Measurements from ENCODE around the gene FAR2.
"Not testable (repeated sequence)": the region's sequence is repeated elsewhere in the genome, so short reads cannot be mapped to it uniquely, and the experiment has no call there.

The FAR2 gene

GRCh38 chr12:29275834-29276233 lies 126.8 kb downstream of the FAR2 start:
- no peak for DNase-seq (ENCODE audit: low spot score in 2 of 2)
- Histone ChIP-seq H3K9me3 (no peaks in the 10 kb centered on the region), H3K4me1 (no peaks in the 10 kb centered on the region), H3K4me3 (no peak overlapping the region), H3K36me3 (replicated peaks) (no peaks in the 10 kb centered on the region), H3K27me3 (ENCODE audit: low read depth) (no peaks in the 10 kb centered on the region)
- in situ Hi-C loops (cut with MboI; ENCODE audit: low sequenced_read_pairs): no loop called here

- Histone ChIP-seq H3K4me3 (no peak overlapping the region), H3K9me3 (no peaks in the 10 kb centered on the region), H3K4me1 (no peaks in the 10 kb centered on the region), H3K27me3 (ENCODE audit: low read depth) (no peaks in the 10 kb centered on the region), H3K36me3 (replicated peaks) (no peaks in the 10 kb centered on the region)
- no peak for DNase-seq (ENCODE audit: low spot score in 2 of 2)
- in situ Hi-C loops (cut with MboI; ENCODE audit: low sequenced_read_pairs): no loop called here
Observed at GRCh38 chr12:29277231-29277630, 128.2 kb downstream of the FAR2 start.

DNA sequence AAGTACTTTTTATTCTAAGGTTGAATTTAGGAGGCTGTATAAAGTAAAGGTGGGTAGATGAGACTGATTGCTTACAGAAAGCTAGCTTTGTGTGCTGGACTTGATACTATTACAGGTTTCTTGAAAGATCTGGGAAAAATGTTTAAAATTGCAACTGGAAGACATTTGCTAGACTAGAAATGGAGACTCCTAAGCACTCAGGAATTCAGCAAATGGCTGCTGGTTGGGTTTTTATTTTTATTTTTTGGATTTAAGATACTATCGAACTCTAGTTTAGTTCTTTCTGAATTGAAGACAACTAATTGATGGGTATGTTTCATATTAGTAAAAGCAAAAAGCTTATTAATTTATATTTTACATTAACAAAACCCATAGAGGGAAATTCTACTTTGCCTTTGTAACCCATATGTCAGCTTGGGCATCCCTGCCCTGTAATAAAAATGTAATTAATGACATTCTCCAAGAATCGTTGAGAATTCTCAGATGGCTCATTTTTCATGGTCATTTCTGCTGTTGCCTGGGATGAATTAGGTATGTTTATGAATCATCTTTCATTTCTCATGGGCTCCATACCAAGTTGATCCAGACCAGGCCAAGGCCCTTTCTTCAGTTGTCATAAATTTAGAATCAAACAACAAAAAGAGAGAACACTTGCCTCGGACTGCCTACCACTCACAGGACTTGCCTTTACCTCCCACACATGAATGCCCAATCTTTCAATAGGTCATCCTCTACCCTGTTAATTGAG lies 129.8 kb downstream of the FAR2 start:
- Histone ChIP-seq H3K27me3 (ENCODE audit: low read depth) (no peaks in the 10 kb centered on the region), H3K9me3 (no peaks in the 10 kb centered on the region), H3K36me3 (replicated peaks) (no peaks in the 10 kb centered on the region), H3K4me3 (no peak overlapping the region), H3K4me1 (no peaks in the 10 kb centered on the region)
- in situ Hi-C loops (cut with MboI; ENCODE audit: low sequenced_read_pairs): no loop called here
- DNase-seq (ENCODE audit: low spot score in 2 of 2): no peak

DNA sequence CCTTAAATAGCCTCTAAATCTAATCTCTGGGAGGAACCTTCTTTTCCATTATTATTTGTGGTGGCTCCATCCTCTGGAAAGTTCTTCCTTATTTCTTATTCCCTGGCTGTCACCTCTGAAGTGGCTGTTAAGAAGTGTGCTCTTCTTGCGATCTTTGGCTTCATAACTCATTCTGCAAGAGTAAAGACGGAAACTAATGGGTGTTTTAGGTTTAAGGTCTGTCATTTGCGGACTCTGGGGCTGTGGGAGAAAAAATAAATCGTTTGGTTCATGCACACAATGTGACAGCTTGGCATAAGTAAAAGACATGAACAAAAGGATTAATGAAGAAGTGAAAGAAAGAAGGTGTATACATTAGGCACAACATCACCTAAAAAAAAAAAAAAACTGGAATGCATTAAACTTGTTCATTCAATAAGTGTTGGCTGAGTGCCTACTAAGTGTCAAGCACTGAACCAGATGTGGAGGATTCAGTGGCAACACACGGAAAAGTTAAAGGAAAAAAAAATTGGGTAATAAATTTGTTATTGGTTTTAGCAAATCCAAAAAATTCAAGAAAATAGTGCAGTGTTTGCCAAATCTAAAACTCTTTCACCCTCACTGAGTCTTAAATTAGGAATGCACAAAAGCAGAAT lies 132.4 kb downstream of the FAR2 start:
- Histone ChIP-seq H3K27me3 (ENCODE audit: low read depth) (no peaks in the 10 kb centered on the region), H3K4me3 (no peak overlapping the region), H3K4me1 (no peaks in the 10 kb centered on the region), H3K36me3 (replicated peaks) (no peaks in the 10 kb centered on the region), H3K9me3 (no peaks in the 10 kb centered on the region)
- in situ Hi-C loops (cut with MboI; ENCODE audit: low sequenced_read_pairs): no loop called here
- DNase-seq (ENCODE audit: low spot score in 2 of 2): no peak

DNA sequence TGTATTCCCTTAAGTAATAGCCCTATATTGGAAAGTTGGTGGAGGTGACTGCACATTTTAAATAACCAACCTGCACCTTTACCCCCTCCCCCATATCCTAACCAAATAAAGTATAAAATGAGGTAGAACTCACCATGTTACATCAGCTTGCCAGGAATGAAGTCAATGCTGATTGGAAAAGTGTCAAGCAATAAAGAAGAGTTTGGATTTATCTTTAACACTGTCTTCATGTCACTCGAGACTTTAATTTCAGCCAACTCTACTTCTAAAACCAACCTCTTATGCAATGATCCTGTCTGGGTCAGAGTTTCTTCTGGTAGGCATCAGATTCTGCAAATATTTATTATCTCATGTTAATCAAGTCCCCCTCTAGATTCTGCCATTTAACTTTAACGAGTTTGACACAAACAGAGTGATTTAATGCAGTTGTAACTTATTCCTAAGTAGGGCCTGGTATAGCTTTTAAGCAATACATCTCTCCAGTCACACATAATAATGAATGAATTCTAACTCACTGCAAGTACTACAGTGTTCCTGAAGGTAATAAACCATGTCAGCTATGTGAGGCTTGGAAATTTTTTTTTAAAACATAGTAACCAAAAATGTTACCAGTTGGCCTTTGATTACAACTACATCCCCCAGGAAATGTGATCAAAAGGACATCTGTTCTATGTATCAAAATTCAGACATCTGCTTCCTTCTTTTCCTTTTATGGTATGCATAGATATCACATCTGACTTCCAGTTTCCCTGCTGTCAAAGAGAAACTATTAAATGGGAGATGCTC lies 133.1 kb downstream of the FAR2 start:
- Histone ChIP-seq H3K4me3 (no peak overlapping the region), H3K9me3 (no peaks in the 10 kb centered on the region), H3K4me1 (no peaks in the 10 kb centered on the region), H3K27me3 (ENCODE audit: low read depth) (no peaks in the 10 kb centered on the region), H3K36me3 (replicated peaks) (no peaks in the 10 kb centered on the region)
- DNase-seq (ENCODE audit: low spot score in 2 of 2): no peak
- in situ Hi-C loops (cut with MboI; ENCODE audit: low sequenced_read_pairs): no loop called here

- Histone ChIP-seq H3K36me3 (replicated peaks) (no peaks in the 10 kb centered on the region), H3K4me3 (no peak overlapping the region), H3K27me3 (ENCODE audit: low read depth) (no peaks in the 10 kb centered on the region), H3K4me1 (no peaks in the 10 kb centered on the region), H3K9me3 (no peaks in the 10 kb centered on the region)
- in situ Hi-C loops (cut with MboI; ENCODE audit: low sequenced_read_pairs): no loop called here
- no peak for DNase-seq (ENCODE audit: low spot score in 2 of 2)
Observed at GRCh38 chr12:29283969-29284700, 135.1 kb downstream of the FAR2 start.

GRCh38 chr12:29286081-29286790 lies 137.2 kb downstream of the FAR2 start:
- no peaks in the 10 kb centered on the region for H3K27me3 ChIP-seq (ENCODE audit: low read depth)
- no peaks in the 10 kb centered on the region for H3K9me3 ChIP-seq
- H3K4me1 ChIP-seq: no peaks in the 10 kb centered on the region
- H3K4me3 ChIP-seq: no peak overlapping the region
- no peak for DNase-seq (ENCODE audit: low spot score in 2 of 2)
- H3K36me3 ChIP-seq (replicated peaks): no peaks in the 10 kb centered on the region
- in situ Hi-C loops (cut with MboI; ENCODE audit: low sequenced_read_pairs): no loop called here

DNA sequence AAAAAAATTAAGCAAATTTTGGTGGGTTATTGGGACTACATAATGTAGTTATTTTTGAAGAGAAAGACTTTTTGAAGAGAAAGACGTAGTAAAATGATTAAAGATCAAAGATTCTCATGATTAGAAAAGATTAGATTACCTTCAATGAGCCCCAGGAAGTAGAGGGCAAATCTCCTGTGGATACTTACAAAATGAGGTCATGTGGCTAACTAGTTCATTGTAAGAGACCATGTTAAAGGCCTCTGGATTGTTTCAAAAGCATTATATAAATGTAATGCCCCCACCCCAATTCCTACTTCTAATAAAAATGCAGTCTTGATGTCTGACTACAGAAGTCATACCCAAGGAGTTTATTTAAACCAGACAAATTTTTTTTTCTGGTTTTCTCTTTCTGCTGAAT lies 138.5 kb downstream of the FAR2 start:
- Histone ChIP-seq H3K36me3 (replicated peaks) (no peaks in the 10 kb centered on the region), H3K4me1 (no peaks in the 10 kb centered on the region), H3K4me3 (no peak overlapping the region), H3K9me3 (no peaks in the 10 kb centered on the region), H3K27me3 (ENCODE audit: low read depth) (no peaks in the 10 kb centered on the region)
- DNase-seq (ENCODE audit: low spot score in 2 of 2): no peak
- in situ Hi-C loops (cut with MboI; ENCODE audit: low sequenced_read_pairs): no loop called here

DNA sequence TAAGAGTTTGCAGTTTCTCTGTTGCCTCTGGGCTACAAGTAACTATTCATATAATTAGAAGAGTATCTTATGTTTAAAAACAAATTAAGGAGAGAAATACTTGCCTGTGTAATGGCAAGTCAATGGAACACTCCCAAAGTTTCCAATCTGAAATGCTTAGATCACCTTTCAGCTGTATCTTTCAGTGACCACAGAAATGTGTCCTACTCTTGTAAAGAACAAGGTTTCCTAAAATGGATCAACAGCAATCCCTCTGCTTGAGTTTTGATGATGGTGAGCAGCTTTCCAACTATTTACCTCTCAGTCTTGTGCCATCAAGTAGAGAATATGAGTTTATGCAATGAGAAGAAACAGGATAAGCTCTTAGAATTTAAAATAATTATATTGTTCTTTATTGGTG lies 139.0 kb downstream of the FAR2 start:
- no peaks in the 10 kb centered on the region for H3K9me3 ChIP-seq
- in situ Hi-C loops (cut with MboI; ENCODE audit: low sequenced_read_pairs): no loop called here
- no peak for DNase-seq (ENCODE audit: low spot score in 2 of 2)

GRCh38 chr12:29290475-29290874 lies 141.4 kb downstream of the FAR2 start:
- in situ Hi-C loops (cut with MboI; ENCODE audit: low sequenced_read_pairs); H3K4me3 ChIP-seq; H3K9me3 ChIP-seq; DNase-seq (ENCODE audit: low spot score in 2 of 2); H3K36me3 ChIP-seq (replicated peaks); H3K27me3 ChIP-seq (ENCODE audit: low read depth); H3K4me1 ChIP-seq: not testable (repeated sequence)

More for the DNA sequence above, 139.0 kb downstream of the FAR2 start:
- H3K36me3 ChIP-seq (replicated peaks): no peaks in the 10 kb centered on the region
- no peak overlapping the region for H3K4me3 ChIP-seq
- H3K4me1 ChIP-seq: no peaks in the 10 kb centered on the region
- H3K27me3 ChIP-seq (ENCODE audit: low read depth): no peaks in the 10 kb centered on the region

DNA sequence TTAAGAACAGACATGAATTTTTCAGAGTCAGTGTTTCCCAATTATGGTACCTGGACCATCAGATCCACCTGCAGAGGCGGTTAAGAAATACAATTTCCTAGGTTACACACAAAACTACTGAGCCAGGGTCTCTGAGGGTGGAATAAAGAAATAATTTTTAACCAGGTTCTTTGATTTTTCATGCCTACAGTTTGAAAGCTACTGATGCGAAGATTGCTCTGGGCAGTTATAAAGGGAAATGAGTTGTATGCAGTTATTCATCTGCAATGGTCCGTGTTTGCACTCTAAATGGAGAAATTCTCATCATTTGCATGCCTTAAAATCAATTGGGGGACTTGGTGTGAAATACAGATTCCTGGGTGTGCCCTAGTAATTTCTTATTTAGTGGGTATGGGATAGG lies 142.1 kb downstream of the FAR2 start:
- no peaks in the 10 kb centered on the region for H3K36me3 ChIP-seq (replicated peaks)
- no peak for DNase-seq (ENCODE audit: low spot score in 2 of 2)
- H3K4me3 ChIP-seq: no peak overlapping the region
- no peaks in the 10 kb centered on the region for H3K27me3 ChIP-seq (ENCODE audit: low read depth)
- H3K9me3 ChIP-seq: no peaks in the 10 kb centered on the region
- in situ Hi-C loops (cut with MboI; ENCODE audit: low sequenced_read_pairs): no loop called here
- H3K4me1 ChIP-seq: no peaks in the 10 kb centered on the region

DNA sequence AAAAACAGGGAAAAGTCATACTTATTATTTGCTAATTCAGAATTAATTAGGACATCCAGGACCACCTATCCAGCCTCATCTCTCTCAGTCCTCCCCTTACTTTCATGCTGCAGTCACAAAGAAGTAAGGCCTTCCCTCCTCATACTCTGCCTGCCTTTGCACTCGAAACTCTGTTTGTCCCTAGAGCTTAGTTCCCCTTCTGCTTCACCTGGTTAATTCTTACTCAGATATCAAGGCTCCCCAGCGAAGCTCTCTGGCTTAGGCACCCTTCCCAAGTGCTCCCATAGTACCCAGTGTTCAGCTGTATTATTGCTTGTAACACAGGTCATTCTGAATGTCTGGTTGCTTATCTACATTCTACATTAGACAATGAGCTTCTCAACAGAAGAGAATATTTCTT lies 150.6 kb downstream of the FAR2 start:
- Histone ChIP-seq H3K27me3 (ENCODE audit: low read depth) (no peaks in the 10 kb centered on the region), H3K4me1 (no peaks in the 10 kb centered on the region), H3K9me3 (no peaks in the 10 kb centered on the region), H3K36me3 (replicated peaks) (no peaks in the 10 kb centered on the region), H3K4me3 (no peak overlapping the region)
- in situ Hi-C loops (cut with MboI; ENCODE audit: low sequenced_read_pairs): loop anchor here (25.0 kb wide), 2 partner anchors 213 to 1513 kb away; no protein-coding TSS in a partner anchor
- DNase-seq (ENCODE audit: low spot score in 2 of 2): no peak

DNA sequence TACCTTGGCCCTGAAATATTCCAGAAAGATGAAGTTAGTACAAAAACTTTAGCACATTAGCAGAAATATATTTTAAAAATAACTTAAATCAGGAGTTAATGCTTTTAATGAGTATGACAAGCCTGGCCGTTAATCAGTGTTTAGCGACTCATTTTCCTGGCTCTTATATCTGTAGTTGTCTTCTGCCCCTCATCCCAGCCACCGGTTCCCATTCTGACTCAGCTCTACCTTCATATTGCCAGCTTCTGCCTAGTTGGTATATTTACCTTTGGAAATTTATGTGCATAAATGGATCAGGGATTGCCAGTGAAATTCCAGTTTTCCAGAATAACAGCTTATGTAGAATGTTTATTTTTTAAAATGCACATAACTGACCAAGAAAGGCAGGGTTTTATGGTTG lies 152.0 kb downstream of the FAR2 start:
- in situ Hi-C loops (cut with MboI; ENCODE audit: low sequenced_read_pairs): loop anchor here (25.0 kb wide), 2 partner anchors 211 to 1511 kb away; no protein-coding TSS in a partner anchor
- H3K36me3 ChIP-seq (replicated peaks): no peaks in the 10 kb centered on the region
- no peak overlapping the region for H3K4me3 ChIP-seq

More for the DNA sequence above, 152.0 kb downstream of the FAR2 start:
- no peak for DNase-seq (ENCODE audit: low spot score in 2 of 2)
- no peaks in the 10 kb centered on the region for H3K9me3 ChIP-seq
- no peaks in the 10 kb centered on the region for H3K4me1 ChIP-seq
- H3K27me3 ChIP-seq (ENCODE audit: low read depth): no peaks in the 10 kb centered on the region

Data from HAP-1 (cell line).